ENCODE data around the gene CCDC39.

Gene CCDC39

DNA sequence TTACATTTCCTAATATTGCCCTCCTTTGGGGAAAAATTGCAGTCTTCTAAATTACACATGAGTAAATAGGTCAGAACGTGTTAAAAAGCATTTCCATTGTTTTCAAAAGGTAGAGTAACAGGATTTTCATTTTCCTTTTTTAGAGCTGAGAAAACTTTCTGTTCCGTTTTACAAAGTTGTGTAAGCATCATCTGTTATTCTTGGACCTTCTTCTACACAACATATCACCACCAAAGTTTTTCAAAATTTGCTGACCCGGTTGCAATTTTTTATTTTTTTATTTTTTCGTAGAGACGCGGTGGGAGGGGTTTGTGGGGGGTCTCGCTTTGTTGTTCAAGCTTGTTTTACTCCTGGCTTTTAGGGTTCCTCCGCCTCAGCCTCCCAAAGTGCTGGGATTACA lies 1.1 kb downstream of the CCDC39 start:
- H3K4me3 ChIP-seq (ENCODE audit: low read depth, low read length), result no peak overlapping the region
- no peak for DNase-seq (ENCODE audit: low read depth)
- TF ChIP-seq, protein P1, sequence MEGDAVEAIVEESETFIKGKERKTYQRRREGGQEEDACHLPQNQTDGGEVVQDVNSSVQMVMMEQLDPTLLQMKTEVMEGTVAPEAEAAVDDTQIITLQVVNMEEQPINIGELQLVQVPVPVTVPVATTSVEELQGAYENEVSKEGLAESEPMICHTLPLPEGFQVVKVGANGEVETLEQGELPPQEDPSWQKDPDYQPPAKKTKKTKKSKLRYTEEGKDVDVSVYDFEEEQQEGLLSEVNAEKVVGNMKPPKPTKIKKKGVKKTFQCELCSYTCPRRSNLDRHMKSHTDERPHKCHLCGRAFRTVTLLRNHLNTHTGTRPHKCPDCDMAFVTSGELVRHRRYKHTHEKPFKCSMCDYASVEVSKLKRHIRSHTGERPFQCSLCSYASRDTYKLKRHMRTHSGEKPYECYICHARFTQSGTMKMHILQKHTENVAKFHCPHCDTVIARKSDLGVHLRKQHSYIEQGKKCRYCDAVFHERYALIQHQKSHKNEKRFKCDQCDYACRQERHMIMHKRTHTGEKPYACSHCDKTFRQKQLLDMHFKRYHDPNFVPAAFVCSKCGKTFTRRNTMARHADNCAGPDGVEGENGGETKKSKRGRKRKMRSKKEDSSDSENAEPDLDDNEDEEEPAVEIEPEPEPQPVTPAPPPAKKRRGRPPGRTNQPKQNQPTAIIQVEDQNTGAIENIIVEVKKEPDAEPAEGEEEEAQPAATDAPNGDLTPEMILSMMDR (IDR thresholded peaks at IDR 0.05; ENCODE audit: low read depth, low read length, missing control alignments), result no peak
- in situ Hi-C loops (cut with HindIII; ENCODE audit: low sequenced_read_pairs), result no loop called here

DNA sequence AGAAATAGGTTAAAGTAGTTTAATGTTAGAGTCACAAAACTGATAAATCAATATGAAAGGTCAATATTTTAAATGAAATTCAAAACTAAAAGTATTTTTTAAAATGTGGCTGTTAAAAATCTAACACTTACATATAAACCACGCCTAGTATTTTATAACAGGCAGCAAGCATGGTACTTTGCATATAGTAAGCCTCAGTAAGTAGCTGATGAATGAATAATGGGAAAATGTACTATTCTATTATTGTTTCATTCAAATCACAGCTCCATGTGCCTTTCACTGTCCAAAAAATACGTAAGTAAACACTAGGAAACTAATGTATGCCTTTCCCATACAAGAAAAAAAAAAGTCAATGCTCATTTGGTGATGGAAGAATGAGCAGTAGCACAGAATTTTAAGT lies 17.8 kb downstream of the CCDC39 start:
- TF ChIP-seq, protein P1 (IDR thresholded peaks at IDR 0.05; ENCODE audit: low read depth, low read length, missing control alignments), result no peak
- no peak for DNase-seq (ENCODE audit: low read depth)
- in situ Hi-C loops (cut with HindIII; ENCODE audit: low sequenced_read_pairs), result no loop called here
- no peak overlapping the region for H3K4me3 ChIP-seq (ENCODE audit: low read depth, low read length)

DNA sequence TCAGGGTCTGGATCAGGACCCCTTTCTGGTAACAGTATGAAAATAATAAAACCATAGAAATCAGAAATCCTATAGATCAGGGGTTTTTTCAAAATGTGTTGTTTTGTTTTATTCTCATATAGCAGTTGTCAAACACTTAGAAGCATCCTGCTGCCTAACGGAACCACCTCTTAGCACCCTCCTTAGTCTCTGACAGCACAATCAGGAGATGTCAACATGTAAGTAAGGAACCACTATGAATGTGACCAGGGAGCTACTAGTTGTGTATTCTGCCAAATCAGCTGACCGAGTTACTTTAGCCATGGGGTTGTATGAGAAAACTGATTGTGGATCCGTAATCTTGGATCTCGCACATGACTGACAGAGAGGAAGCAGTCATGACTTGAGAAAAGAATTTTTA lies 22.2 kb downstream of the CCDC39 start:
- in situ Hi-C loops (cut with HindIII; ENCODE audit: low sequenced_read_pairs), result no loop called here
- DNase-seq (ENCODE audit: low read depth), result no peak
- TF ChIP-seq, protein P1 (IDR thresholded peaks at IDR 0.05; ENCODE audit: low read depth, low read length, missing control alignments), result no peak
- H3K4me3 ChIP-seq (ENCODE audit: low read depth, low read length), result no peak overlapping the region

DNA sequence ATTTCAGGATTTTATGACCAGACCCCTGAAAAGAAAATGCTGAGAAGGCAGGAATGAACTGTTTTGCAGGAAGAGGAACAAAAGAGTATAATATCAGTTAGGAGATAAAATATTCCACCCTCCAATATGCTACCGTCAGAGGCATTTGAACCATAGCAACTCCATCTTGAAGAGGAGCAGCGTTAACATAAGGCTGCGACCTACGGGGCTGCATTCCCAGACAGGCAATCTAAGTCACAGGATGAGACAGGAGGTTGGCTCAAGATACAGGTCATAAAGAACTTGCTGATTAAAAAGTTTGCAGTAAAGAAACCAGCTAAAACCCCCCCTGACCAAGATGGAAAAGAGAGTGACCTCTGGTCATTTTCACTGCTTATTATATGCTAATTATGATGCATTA lies 22.9 kb downstream of the CCDC39 start:
- no peak for DNase-seq (ENCODE audit: low read depth)
- TF ChIP-seq, protein P1 (IDR thresholded peaks at IDR 0.05; ENCODE audit: low read depth, low read length, missing control alignments), result no peak
- in situ Hi-C loops (cut with HindIII; ENCODE audit: low sequenced_read_pairs), result no loop called here
- H3K4me3 ChIP-seq (ENCODE audit: low read depth, low read length), result no peak overlapping the region

DNA sequence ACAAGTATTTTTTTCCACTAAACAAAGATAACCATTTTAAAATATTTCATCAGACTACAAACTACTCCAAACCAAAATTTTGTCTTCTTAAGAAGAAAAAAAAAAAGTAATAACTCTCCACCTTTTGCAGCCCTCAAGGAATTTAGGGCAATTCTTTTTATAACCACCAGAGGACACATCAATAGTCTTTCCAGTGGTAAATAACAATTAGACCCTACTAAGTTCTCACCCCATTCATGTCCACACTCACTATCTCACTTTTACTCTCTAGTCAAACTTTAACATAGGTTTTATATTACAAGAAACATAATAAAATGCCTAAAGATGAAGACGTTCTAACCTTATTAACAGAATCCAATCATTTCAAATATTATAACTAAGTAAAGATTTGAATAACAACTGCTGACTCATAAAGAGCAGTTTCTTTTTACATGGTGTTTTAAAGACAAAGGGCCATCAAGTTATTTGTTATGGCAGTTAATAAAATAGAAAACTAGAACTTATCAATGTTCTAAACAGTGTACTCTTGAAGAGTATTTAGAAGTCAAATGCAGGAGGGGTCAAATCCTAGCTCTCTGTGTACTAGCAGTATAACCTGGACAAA lies 33.0 kb downstream of the CCDC39 start:
- TF ChIP-seq, protein P1 (IDR thresholded peaks at IDR 0.05; ENCODE audit: low read depth, low read length, missing control alignments), result peak; percentile 21
- no peak for DNase-seq (ENCODE audit: low read depth)
- no peak overlapping the region for H3K4me3 ChIP-seq (ENCODE audit: low read depth, low read length)
- in situ Hi-C loops (cut with HindIII; ENCODE audit: low sequenced_read_pairs), result no loop called here

DNA sequence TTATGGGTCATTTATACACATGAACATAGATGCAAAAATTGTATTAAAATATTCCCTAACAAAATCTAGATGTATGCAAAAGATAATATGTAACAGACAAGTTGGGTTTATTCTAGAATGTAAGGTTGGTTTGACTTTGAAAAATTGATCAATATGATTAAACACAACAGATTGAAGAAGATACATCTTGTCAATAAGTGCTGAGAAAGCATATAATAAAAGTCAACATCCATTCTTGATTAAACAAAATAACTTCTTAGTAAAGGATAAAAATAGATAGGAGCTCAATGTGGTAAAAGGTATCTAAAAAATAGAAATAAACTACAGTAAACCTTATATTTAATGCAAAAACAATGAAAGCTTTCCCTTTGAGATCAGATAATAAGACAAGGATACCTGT lies 38.3 kb downstream of the CCDC39 start:
- TF ChIP-seq, protein P1 (IDR thresholded peaks at IDR 0.05; ENCODE audit: low read depth, low read length, missing control alignments), result no peak
- no peak for DNase-seq (ENCODE audit: low read depth)
- in situ Hi-C loops (cut with HindIII; ENCODE audit: low sequenced_read_pairs), result no loop called here
- H3K4me3 ChIP-seq (ENCODE audit: low read depth, low read length), result no peak overlapping the region
